H1 (cell line): ENCODE data around the gene USHBP1.

Experiments
- CEBPB ChIP-seq: IDR thresholded peaks from 2 replicates; pipeline ENCODE4 v1.6.1; 2012; ENCODE audit warnings: low read depth, low read length
- CTCF ChIP-seq, 3 experiments: IDR thresholded peaks; 1 replicate in 2 of 3; 2 replicates in 1 of 3; pipeline versions ENCODE4 v1.5.1 to v1.6.1; 2011; ENCODE audit warnings: low read length in 3 of 3, mild to moderate bottlenecking in 3 of 3, inconsistent platforms in 2 of 3, low read depth in 1 of 3, moderate library complexity in 1 of 3; ENCODE audit not compliant: insufficient read depth in 1 of 3; ENCODE audit errors: control extremely low read depth in 1 of 3
- JUN ChIP-seq: IDR thresholded peaks from 2 replicates; pipeline ENCODE4 v1.6.1; 2011; ENCODE audit warnings: low read depth, mild to moderate bottlenecking, improper control_type of control experiment, low read length
- MAX ChIP-seq: IDR thresholded peaks from 2 replicates; pipeline ENCODE4 v1.6.1; 2012; ENCODE audit warnings: inconsistent platforms
- PHF8 ChIP-seq: fragments of 200-600 bp; sonication (generic); conservative IDR thresholded peaks from 2 replicates; pipeline ENCODE4 v1.7.1; 2012; ENCODE audit warnings: low read depth, mild to moderate bottlenecking, inconsistent platforms, low read length, moderate library complexity
- RBBP5 ChIP-seq: IDR thresholded peaks from 2 replicates; pipeline ENCODE4 v1.7.1; 2012; ENCODE audit warnings: low read depth, mild to moderate bottlenecking, inconsistent platforms, low read length, moderate library complexity, borderline replicate concordance

GRCh38 chr19:17234911-17235299 is 29.6 kb downstream of the USHBP1 start:
- no peak for TF ChIP-seq MAX
- TF ChIP-seq CEBPB: no peak
- TF ChIP-seq CTCF (IDR thresholded peaks at IDR 0.05; ENCODE audit: control extremely low read depth in 1 of 3, insufficient read depth in 1 of 3, low read depth in 1 of 3, low read length in 3 of 3): no peak
- TF ChIP-seq PHF8: no peak; the same call in 1 of the 2 replicates
- no peak for TF ChIP-seq RBBP5
- no peak for TF ChIP-seq JUN
